ENCODE results near the gene NEK10. TPM values are rescaled to one million over a fixed set of nuclear protein-coding genes. Genes with fewer than 3 reads are reported as not detected.
"Not testable (repeated sequence)": the region's sequence is repeated elsewhere in the genome, so short reads cannot be mapped to it uniquely, and the experiment has no call there.

The NEK10 gene
- total RNA-seq, 6 experiments from 2014 or later, result 5.2 to 9.5 (median 6.5) TPM

DNA sequence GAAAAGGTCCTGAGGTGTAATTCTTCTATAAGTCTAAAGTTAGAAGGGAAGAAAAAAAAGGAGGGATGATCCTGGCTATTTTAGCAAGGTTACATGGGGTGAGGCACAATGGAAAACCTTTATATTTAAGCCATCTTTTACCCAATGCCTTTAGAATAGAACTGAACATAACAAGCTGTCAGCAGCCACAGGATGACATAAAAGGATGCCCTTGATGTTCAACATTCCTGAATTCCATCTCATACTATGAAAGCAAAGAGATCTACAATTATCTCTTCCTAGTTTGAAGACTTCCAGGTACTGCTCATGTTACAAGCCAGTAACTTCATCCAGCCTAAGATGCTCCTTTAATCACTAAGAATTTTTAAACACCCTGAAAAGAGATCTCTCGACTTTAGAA lies 26.9 kb downstream of the NEK10 start:
- Mint-ChIP-seq H3K27me3 (ENCODE audit: insufficient read depth) (no peaks in the 10 kb centered on the region; the same call in 1 of the 2 replicates), H3K4me1 (ENCODE audit: low read depth) (peaks cover 16% of the 10 kb centered on the region), H3K9me3 (no peaks in the 10 kb centered on the region), H3K4me3 (no peak overlapping the region), H3K27ac (peak overlapping the region; percentile 25; the same call in 1 of the 2 replicates), H3K36me3 (ENCODE audit: low read depth) (peaks cover 39% of the 10 kb centered on the region)
- TF ChIP-seq, protein P1, sequence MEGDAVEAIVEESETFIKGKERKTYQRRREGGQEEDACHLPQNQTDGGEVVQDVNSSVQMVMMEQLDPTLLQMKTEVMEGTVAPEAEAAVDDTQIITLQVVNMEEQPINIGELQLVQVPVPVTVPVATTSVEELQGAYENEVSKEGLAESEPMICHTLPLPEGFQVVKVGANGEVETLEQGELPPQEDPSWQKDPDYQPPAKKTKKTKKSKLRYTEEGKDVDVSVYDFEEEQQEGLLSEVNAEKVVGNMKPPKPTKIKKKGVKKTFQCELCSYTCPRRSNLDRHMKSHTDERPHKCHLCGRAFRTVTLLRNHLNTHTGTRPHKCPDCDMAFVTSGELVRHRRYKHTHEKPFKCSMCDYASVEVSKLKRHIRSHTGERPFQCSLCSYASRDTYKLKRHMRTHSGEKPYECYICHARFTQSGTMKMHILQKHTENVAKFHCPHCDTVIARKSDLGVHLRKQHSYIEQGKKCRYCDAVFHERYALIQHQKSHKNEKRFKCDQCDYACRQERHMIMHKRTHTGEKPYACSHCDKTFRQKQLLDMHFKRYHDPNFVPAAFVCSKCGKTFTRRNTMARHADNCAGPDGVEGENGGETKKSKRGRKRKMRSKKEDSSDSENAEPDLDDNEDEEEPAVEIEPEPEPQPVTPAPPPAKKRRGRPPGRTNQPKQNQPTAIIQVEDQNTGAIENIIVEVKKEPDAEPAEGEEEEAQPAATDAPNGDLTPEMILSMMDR (IDR thresholded peaks at IDR 0.05), result no peak
- no peak for DNase-seq

DNA sequence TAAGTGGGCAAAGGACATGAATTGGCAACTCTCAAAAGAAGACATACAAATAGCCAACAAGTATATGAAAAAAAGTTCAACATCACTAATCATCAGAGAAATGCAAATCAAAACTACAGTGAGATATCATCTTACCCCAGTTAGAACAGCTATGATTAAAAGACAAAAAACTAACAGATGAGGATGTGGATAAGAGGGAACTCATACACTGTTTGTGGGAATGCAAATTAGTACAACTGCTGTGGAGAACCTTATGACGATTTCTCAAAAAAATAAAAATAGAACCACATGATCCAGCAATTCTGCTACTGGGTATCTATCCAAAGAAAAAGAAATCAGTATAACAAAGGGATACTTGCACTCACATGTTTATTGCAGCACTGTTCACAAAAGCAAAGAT lies 28.6 kb downstream of the NEK10 start:
- Mint-ChIP-seq H3K9me3 (no peaks in the 10 kb centered on the region), H3K4me3 (no peak overlapping the region), H3K27me3 (ENCODE audit: insufficient read depth) (no peaks in the 10 kb centered on the region; the same call in 1 of the 2 replicates), H3K4me1 (ENCODE audit: low read depth) (peaks cover 16% of the 10 kb centered on the region), H3K36me3 (ENCODE audit: low read depth) (peaks cover 47% of the 10 kb centered on the region), H3K27ac (no peak overlapping the region)
- TF ChIP-seq, protein P1 (IDR thresholded peaks at IDR 0.05), result no peak
- DNase-seq, result no peak

DNA sequence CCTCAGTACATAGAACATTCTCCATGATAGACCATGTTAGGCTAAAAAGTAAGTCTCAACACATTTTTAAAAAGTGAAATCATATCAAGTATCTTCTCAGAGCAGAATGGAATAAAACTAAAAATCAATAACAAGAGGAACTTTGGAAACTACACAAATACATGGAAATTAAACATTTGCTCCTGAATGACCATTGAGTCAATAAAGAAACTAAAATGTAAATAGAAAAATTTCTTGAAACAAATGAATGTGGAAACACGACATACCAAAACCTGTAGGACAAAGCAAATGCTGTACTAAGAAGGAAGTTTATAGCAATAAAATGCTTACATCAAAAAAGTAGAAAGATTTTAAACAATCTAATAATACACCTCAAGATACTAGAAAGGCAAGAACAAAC lies 33.6 kb downstream of the NEK10 start:
- TF ChIP-seq, protein P1 (IDR thresholded peaks at IDR 0.05), result no peak
- H3K4me1 Mint-ChIP-seq (ENCODE audit: low read depth), result no peaks in the 10 kb centered on the region
- H3K27me3 Mint-ChIP-seq (ENCODE audit: insufficient read depth), result no peaks in the 10 kb centered on the region; the same call in 1 of the 2 replicates
- no peaks in the 10 kb centered on the region for H3K9me3 Mint-ChIP-seq
- no peak overlapping the region for H3K27ac Mint-ChIP-seq
- peaks cover 38% of the 10 kb centered on the region for H3K36me3 Mint-ChIP-seq (ENCODE audit: low read depth)
- H3K4me3 Mint-ChIP-seq, result no peak overlapping the region
- no peak for DNase-seq

DNA sequence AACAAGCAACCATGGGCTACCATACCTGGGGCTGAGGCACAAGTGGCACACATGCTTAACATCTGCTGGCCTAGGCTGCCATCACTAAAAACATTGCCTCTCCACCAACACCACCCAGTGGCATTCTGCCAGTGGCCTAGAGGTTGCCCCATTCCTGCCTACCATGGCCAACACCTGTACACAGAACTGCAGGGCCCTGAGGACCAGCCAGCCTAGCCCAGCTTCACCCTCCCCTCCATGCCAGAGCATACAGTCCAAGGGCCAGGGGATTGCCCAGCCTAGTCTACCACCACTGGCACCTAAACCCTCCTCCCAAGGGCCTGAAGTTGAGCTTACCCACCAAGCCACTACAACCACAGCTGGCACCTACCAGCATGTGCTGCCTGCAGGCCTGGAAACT lies 35.3 kb downstream of the NEK10 start:
- no peak overlapping the region for H3K4me3 Mint-ChIP-seq
- peaks cover 47% of the 10 kb centered on the region for H3K36me3 Mint-ChIP-seq (ENCODE audit: low read depth)
- H3K27me3 Mint-ChIP-seq (ENCODE audit: insufficient read depth), result no peaks in the 10 kb centered on the region; the same call in none of the 2 replicates
- TF ChIP-seq, protein P1 (IDR thresholded peaks at IDR 0.05), result no peak
- DNase-seq, result no peak
- H3K9me3 Mint-ChIP-seq, result no peaks in the 10 kb centered on the region
- no peak overlapping the region for H3K27ac Mint-ChIP-seq
- peaks cover under 1% of the 10 kb centered on the region for H3K4me1 Mint-ChIP-seq (ENCODE audit: low read depth)

DNA sequence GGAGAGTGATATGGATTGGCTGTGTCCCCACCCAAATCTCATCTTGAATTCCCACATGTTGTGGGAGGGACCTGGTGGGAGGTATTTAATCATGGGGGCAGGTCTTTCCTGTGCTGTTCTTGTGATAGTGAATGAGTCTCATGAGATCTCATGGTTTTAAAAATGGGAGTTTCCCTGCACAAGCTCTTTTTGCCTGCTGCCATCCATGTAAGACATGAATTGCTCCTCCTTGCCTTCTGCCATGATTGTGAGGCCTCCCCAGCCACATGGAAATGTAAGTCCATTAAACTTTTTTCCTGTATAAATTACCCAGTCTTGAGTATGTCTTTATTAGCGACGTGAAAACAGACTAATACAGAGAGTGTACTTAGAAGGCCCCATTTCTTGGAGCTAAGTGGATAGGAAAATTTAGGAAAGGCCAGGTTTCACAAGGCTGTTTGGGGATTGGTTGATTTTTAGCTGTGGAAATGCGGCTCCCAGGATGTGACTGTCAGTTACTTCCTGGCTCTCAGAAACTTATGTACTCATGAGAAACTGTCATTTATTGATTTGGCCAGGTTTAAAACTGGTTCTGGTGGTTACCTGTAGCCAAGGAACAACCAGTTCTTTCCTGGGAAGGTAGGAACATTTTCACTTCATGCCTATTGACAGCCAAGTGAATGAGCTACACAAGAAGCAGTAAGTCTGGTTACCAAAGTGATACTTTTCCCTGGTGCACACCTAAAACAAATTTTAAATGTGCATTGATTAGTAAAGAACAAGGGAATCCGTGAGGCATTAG lies 40.0 kb downstream of the NEK10 start:
- DNase-seq; H3K9me3 Mint-ChIP-seq; H3K27ac Mint-ChIP-seq; H3K27me3 Mint-ChIP-seq (ENCODE audit: insufficient read depth); H3K4me3 Mint-ChIP-seq: not testable (repeated sequence)
- H3K4me1 Mint-ChIP-seq (ENCODE audit: low read depth), result peaks cover 47% of the 10 kb centered on the region
- peaks cover 46% of the 10 kb centered on the region for H3K36me3 Mint-ChIP-seq (ENCODE audit: low read depth)
